GM12878 (cell line): ENCODE results near the gene TET3.

ENCODE experiments used
- BACH1 ChIP-seq: fragments of 450-650 bp; IDR thresholded peaks from 2 replicates; pipeline ENCODE4 v1.6.1; 2017; ENCODE audit warnings: mild to moderate bottlenecking, borderline replicate concordance
- CTCF ChIP-seq, 3 experiments: IDR thresholded peaks in 2 of 3; conservative IDR thresholded peaks in 1 of 3; 2 replicates each; pipeline ENCODE4 v1.5.1; 2011; ENCODE audit warnings: low read depth in 3 of 3, low read length in 3 of 3, mild to moderate bottlenecking in 3 of 3, control low read depth in 2 of 3, moderate library complexity in 2 of 3, inconsistent platforms in 1 of 3, mixed read lengths in 1 of 3; ENCODE audit not compliant: control insufficient read depth in 2 of 3, insufficient read depth in 1 of 3; ENCODE audit errors: extremely low read depth in 1 of 3
- FOS ChIP-seq: IDR thresholded peaks from 3 replicates; pipeline ENCODE4 v1.6.1; 2011; ENCODE audit warnings: borderline replicate concordance; ENCODE audit not compliant: insufficient read length; ENCODE audit errors: extremely low read depth
- MYC ChIP-seq: IDR thresholded peaks from 2 replicates; pipeline ENCODE4 v1.6.1; 2011; ENCODE audit warnings: mild to moderate bottlenecking, low read length, moderate library complexity, inconsistent platforms; ENCODE audit not compliant: insufficient read depth, insufficient replicate concordance, insufficient read length, severe bottlenecking
- NR2C1 ChIP-seq: fragments of 450-650 bp; IDR thresholded peaks from 2 replicates; pipeline ENCODE4 v1.6.1; 2017; ENCODE audit warnings: antibody characterized with exemption, mild to moderate bottlenecking, moderate library complexity
- PAX8 ChIP-seq: fragments of 450-650 bp; IDR thresholded peaks from 2 replicates; pipeline ENCODE4 v1.6.1; 2017; ENCODE audit warnings: mild to moderate bottlenecking, moderate library complexity
- POLR2A ChIP-seq: IDR thresholded peaks from 2 replicates; pipeline ENCODE4 v1.6.1; 2011; ENCODE audit warnings: low read depth, mild to moderate bottlenecking, low read length
- PRDM15 ChIP-seq: fragments of 450-650 bp; formaldehyde crosslinking; IDR thresholded peaks from 2 replicates; pipeline ENCODE4 v1.4.0; 2020; ENCODE audit warnings: mild to moderate bottlenecking, moderate library complexity
- SUPT20H ChIP-seq: IDR thresholded peaks from 2 replicates; pipeline ENCODE4 v1.6.1; 2011; ENCODE audit warnings: low read depth, mild to moderate bottlenecking, low read length, moderate library complexity, borderline replicate concordance; ENCODE audit not compliant: control insufficient read depth

GRCh38 chr2:73963385-73964120 lies 21.2 kb upstream of the TET3 start:
- TF ChIP-seq SUPT20H (no peak), FOS (no peak), CTCF (IDR thresholded peaks at IDR 0.05 in 2 of 3, conservative IDR thresholded peaks at IDR 0.05 in 1 of 3; ENCODE audit: control insufficient read depth in 2 of 3, extremely low read depth in 1 of 3, insufficient read depth in 1 of 3, low read depth in 3 of 3, low read length in 3 of 3) (no peak), NR2C1 (no peak), POLR2A (peak; percentile 33; the same call in 1 of the 2 replicates), MYC (no peak), PRDM15 (no peak), PAX8 (no peak), BACH1 (peak; percentile 47; the same call in 1 of the 2 replicates)
